Spleen (tissue), 7 donors: ENCODE data around the gene SFTPA2.
"Not testable (repeated sequence)": the region's sequence is repeated elsewhere in the genome, so short reads cannot be mapped to it uniquely, and the experiment has no call there.

Experiments
- CTCF ChIP-seq, 11 experiments: fragments of 200-600 bp in 7 of 11; fragments of 450-650 bp in 4 of 11; sonication (generic) in 4 of 11; IDR thresholded peaks in 8 of 11; conservative IDR thresholded peaks in 3 of 11; 1 replicate in 7 of 11; 2 replicates in 4 of 11; pipeline versions ENCODE4 v1.4.0 to v1.8.0; 2016 to 2021; ENCODE audit warnings: antibody characterized with exemption in 11 of 11, inconsistent platforms in 4 of 11, mild to moderate bottlenecking in 1 of 11
- POLR2A ChIP-seq, 3 donors: fragments of 450-650 bp; IDR thresholded peaks; one replicate each; pipeline ENCODE4 v1.5.1; 2017; ENCODE audit warnings: antibody characterized with exemption in 3 of 3, mild to moderate bottlenecking in 1 of 3
- POLR2AphosphoS5 ChIP-seq, 3 donors: sonication (generic); formaldehyde crosslinking; IDR thresholded peaks; one replicate each; pipeline ENCODE4 v1.5.1; 2017; ENCODE audit warnings: antibody characterized with exemption in 3 of 3
- donor health status: DM: no; HTN: no; CAD: no; lungs with moderate emphysema.
- donor health status: DM: no; HTN: no; CAD: no.
- donor health status: DM: no; HTN: no; CAD: no.

- not testable (repeated sequence) for TF ChIP-seq CTCF (IDR thresholded peaks at IDR 0.05 in 8 of 11, conservative IDR thresholded peaks at IDR 0.05 in 3 of 11); POLR2A (IDR thresholded peaks at IDR 0.05); POLR2AphosphoS5 (IDR thresholded peaks at IDR 0.05)
These were observed 38.5 kb downstream of the SFTPA2 start for GRCh38 chr10:79521751-79522150.
